Type B pancreatic cell (in vitro differentiated cells): ENCODE results near the gene CARD14. TPM values are rescaled to one million over a fixed set of nuclear protein-coding genes. Genes with fewer than 3 reads are reported as not detected.

ENCODE experiments used
- DNase-seq: peaks from one replicate; pipeline ENCODE4 v3.0.0; 2021; ENCODE audit warnings: mixed read lengths; ENCODE audit not compliant: unreplicated experiment; ENCODE audit errors: extremely low spot score
- H3K27ac Mint-ChIP-seq: 2 replicates; pipeline ENCODE4 v1.8.0; 2021; ENCODE audit warnings: mild to moderate bottlenecking, mixed read lengths
- H3K27me3 Mint-ChIP-seq: 2 replicates; pipeline ENCODE4 v1.8.0; 2021; ENCODE audit warnings: mixed read lengths
- H3K36me3 Mint-ChIP-seq: 2 replicates; pipeline ENCODE4 v1.8.0; 2021; ENCODE audit warnings: mixed read lengths
- H3K4me1 Mint-ChIP-seq: one replicate; pipeline ENCODE4 v1.8.0; 2021; ENCODE audit warnings: mixed read lengths; ENCODE audit not compliant: unreplicated experiment
- H3K4me3 Mint-ChIP-seq: 2 replicates; pipeline ENCODE4 v1.8.0; 2021; ENCODE audit warnings: mild to moderate bottlenecking, mixed read lengths
- H3K9me3 Mint-ChIP-seq: 2 replicates; pipeline ENCODE4 v1.8.0; 2021; ENCODE audit warnings: mixed read lengths
- CTCF ChIP-seq: fragments of 200-600 bp; sonication (generic); conservative IDR thresholded peaks from 2 replicates; pipeline ENCODE4 v1.5.0; 2021; ENCODE audit warnings: antibody characterized with exemption, mild to moderate bottlenecking
- total RNA-seq: library from RNA; stranded (reverse); gene quantifications from 2 replicates; pipeline ENCODE4 v1.2.1, GENCODE V29; 2021; ENCODE audit warnings: low replicate concordance

The CARD14 gene
- total RNA-seq, 1 donor from 2014 or later: 1.9 TPM

- Mint-ChIP-seq H3K9me3 (no peaks in the 10 kb centered on the region), H3K4me3 (no peak overlapping the region), H3K27me3 (no peaks in the 10 kb centered on the region), H3K36me3 (no peaks in the 10 kb centered on the region), H3K27ac (no peak overlapping the region), H3K4me1 (peaks cover 8% of the 10 kb centered on the region)
- no peak for DNase-seq
- no peak for TF ChIP-seq CTCF
Measured at GRCh38 chr17:80201446-80201845, 31.6 kb downstream of the CARD14 start.

- no peak for TF ChIP-seq CTCF
- Mint-ChIP-seq H3K4me1 (peaks cover 8% of the 10 kb centered on the region), H3K27ac (no peak overlapping the region), H3K9me3 (no peaks in the 10 kb centered on the region), H3K27me3 (no peaks in the 10 kb centered on the region), H3K4me3 (no peak overlapping the region), H3K36me3 (no peaks in the 10 kb centered on the region)
- DNase-seq: no peak
Measured at GRCh38 chr17:80202197-80202596, 32.4 kb downstream of the CARD14 start.

- Mint-ChIP-seq H3K36me3 (no peaks in the 10 kb centered on the region), H3K4me3 (no peak overlapping the region), H3K9me3 (no peaks in the 10 kb centered on the region), H3K27me3 (no peaks in the 10 kb centered on the region), H3K4me1 (no peaks in the 10 kb centered on the region), H3K27ac (no peak overlapping the region)
- DNase-seq: no peak
- TF ChIP-seq CTCF: no peak
Measured at GRCh38 chr17:80203471-80203963, 33.7 kb downstream of the CARD14 start.

GRCh38 chr17:80204626-80205468, 35.0 kb downstream of the CARD14 start:
- TF ChIP-seq CTCF: no peak
- H3K4me1 Mint-ChIP-seq: no peaks in the 10 kb centered on the region
- H3K4me3 Mint-ChIP-seq: no peak overlapping the region
- DNase-seq: no peak
- no peaks in the 10 kb centered on the region for H3K36me3 Mint-ChIP-seq
- H3K27ac Mint-ChIP-seq: no peak overlapping the region
- H3K27me3 Mint-ChIP-seq: no peaks in the 10 kb centered on the region
- H3K9me3 Mint-ChIP-seq: no peaks in the 10 kb centered on the region

- Mint-ChIP-seq H3K27ac (no peak overlapping the region), H3K27me3 (no peaks in the 10 kb centered on the region), H3K4me1 (no peaks in the 10 kb centered on the region), H3K4me3 (no peak overlapping the region), H3K36me3 (no peaks in the 10 kb centered on the region), H3K9me3 (no peaks in the 10 kb centered on the region)
- no peak for TF ChIP-seq CTCF
- DNase-seq: no peak
Measured at GRCh38 chr17:80205811-80206210, 36.0 kb downstream of the CARD14 start.
